ENCODE measurements around the gene CREBZF. TPM values are rescaled to one million over a fixed set of nuclear protein-coding genes. Genes with fewer than 3 reads are reported as not detected.

CREBZF gene
- total RNA-seq, 1 experiment from 2014 or later, result 54.6 TPM

DNA sequence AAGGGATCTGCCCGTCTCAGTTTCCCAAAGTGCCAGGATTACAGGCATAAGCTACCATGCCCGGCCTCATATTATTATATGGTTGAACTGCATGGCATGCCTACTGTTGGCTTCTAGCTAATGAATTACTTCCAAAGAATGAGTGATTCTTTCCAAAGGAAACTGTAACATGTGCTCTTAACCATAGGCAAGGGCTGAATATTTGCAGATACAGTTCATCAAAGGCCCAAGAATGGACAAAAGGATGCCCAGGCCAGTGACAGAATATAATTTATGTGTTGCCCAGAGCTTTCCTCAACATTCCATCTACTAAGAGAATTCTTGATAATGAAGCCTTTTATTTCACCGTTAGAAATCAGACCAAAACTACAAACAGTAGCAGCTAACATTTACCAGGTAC is 48.0 kb upstream of the CREBZF start (continued):
- no peak for TF ChIP-seq SOX15 (CRISPR knock-in tag; IDR thresholded peaks at IDR 0.05)

DNA sequence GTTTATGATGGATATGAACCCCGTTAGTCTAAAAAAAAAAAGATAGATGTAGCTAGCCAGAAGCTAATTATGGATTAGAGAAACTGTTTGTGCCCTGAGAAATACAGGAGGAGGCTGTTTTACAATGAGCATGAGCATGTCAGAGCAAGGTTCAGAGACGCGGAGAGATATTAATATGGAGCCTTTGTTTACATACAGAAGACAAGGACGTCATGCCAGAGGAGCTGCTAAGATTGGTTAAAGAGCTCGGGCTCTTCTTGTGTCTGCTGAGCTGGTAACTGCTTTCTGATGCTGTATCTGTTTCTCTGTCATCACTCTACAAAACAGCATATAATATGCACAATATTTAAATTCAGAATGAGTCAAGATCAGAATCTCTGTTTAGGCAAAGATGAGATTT is 46.0 kb upstream of the CREBZF start:
- Mint-ChIP-seq H3K9me3 (peaks cover 5% of the 10 kb centered on the region; the same call in 1 of the 2 replicates), H3K27me3 (ENCODE audit: low read depth) (no peaks in the 10 kb centered on the region), H3K4me3 (no peak overlapping the region), H3K27ac (no peak overlapping the region), H3K36me3 (no peaks in the 10 kb centered on the region), H3K4me1 (peaks cover 2% of the 10 kb centered on the region; the same call in 1 of the 2 replicates)
- TF ChIP-seq NR2C2 (CRISPR knock-in tag; IDR thresholded peaks at IDR 0.05), result no peak
- no peak for TF ChIP-seq GABPB1 (CRISPR knock-in tag; IDR thresholded peaks at IDR 0.05)
- no peak for TF ChIP-seq NFATC4 (CRISPR knock-in tag; IDR thresholded peaks at IDR 0.05)
- no peak for TF ChIP-seq ZNF232 (CRISPR knock-in tag; IDR thresholded peaks at IDR 0.05)
- TF ChIP-seq NR1H2 (CRISPR knock-in tag; IDR thresholded peaks at IDR 0.05), result no peak
- TF ChIP-seq, protein P1, sequence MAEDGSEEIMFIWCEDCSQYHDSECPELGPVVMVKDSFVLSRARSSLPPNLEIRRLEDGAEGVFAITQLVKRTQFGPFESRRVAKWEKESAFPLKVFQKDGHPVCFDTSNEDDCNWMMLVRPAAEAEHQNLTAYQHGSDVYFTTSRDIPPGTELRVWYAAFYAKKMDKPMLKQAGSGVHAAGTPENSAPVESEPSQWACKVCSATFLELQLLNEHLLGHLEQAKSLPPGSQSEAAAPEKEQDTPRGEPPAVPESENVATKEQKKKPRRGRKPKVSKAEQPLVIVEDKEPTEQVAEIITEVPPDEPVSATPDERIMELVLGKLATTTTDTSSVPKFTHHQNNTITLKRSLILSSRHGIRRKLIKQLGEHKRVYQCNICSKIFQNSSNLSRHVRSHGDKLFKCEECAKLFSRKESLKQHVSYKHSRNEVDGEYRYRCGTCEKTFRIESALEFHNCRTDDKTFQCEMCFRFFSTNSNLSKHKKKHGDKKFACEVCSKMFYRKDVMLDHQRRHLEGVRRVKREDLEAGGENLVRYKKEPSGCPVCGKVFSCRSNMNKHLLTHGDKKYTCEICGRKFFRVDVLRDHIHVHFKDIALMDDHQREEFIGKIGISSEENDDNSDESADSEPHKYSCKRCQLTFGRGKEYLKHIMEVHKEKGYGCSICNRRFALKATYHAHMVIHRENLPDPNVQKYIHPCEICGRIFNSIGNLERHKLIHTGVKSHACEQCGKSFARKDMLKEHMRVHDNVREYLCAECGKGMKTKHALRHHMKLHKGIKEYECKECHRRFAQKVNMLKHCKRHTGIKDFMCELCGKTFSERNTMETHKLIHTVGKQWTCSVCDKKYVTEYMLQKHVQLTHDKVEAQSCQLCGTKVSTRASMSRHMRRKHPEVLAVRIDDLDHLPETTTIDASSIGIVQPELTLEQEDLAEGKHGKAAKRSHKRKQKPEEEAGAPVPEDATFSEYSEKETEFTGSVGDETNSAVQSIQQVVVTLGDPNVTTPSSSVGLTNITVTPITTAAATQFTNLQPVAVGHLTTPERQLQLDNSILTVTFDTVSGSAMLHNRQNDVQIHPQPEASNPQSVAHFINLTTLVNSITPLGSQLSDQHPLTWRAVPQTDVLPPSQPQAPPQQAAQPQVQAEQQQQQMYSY (CRISPR knock-in tag; IDR thresholded peaks at IDR 0.05), result no peak
- TF ChIP-seq TCF7 (CRISPR knock-in tag; IDR thresholded peaks at IDR 0.05; ENCODE audit: low read depth), result no peak
- TF ChIP-seq, protein P2, sequence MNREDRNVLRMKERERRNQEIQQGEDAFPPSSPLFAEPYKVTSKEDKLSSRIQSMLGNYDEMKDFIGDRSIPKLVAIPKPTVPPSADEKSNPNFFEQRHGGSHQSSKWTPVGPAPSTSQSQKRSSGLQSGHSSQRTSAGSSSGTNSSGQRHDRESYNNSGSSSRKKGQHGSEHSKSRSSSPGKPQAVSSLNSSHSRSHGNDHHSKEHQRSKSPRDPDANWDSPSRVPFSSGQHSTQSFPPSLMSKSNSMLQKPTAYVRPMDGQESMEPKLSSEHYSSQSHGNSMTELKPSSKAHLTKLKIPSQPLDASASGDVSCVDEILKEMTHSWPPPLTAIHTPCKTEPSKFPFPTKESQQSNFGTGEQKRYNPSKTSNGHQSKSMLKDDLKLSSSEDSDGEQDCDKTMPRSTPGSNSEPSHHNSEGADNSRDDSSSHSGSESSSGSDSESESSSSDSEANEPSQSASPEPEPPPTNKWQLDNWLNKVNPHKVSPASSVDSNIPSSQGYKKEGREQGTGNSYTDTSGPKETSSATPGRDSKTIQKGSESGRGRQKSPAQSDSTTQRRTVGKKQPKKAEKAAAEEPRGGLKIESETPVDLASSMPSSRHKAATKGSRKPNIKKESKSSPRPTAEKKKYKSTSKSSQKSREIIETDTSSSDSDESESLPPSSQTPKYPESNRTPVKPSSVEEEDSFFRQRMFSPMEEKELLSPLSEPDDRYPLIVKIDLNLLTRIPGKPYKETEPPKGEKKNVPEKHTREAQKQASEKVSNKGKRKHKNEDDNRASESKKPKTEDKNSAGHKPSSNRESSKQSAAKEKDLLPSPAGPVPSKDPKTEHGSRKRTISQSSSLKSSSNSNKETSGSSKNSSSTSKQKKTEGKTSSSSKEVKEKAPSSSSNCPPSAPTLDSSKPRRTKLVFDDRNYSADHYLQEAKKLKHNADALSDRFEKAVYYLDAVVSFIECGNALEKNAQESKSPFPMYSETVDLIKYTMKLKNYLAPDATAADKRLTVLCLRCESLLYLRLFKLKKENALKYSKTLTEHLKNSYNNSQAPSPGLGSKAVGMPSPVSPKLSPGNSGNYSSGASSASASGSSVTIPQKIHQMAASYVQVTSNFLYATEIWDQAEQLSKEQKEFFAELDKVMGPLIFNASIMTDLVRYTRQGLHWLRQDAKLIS (CRISPR knock-in tag; IDR thresholded peaks at IDR 0.05; ENCODE audit: borderline replicate concordance), result no peak
- TF ChIP-seq NFE2L1 (CRISPR knock-in tag; IDR thresholded peaks at IDR 0.05), result no peak
- TF ChIP-seq EMX1 (CRISPR knock-in tag; IDR thresholded peaks at IDR 0.05), result no peak
- no peak for TF ChIP-seq ELF4 (CRISPR knock-in tag; IDR thresholded peaks at IDR 0.05; ENCODE audit: low read depth)
- TF ChIP-seq SMAD3 (CRISPR knock-in tag; IDR thresholded peaks at IDR 0.05; ENCODE audit: borderline replicate concordance), result no peak
- no peak for TF ChIP-seq GTF2I (CRISPR knock-in tag; conservative IDR thresholded peaks at IDR 0.05)
- no peak for TF ChIP-seq CREM (CRISPR knock-in tag; IDR thresholded peaks at IDR 0.05)
- no peak for TF ChIP-seq PRRX2 (CRISPR knock-in tag; IDR thresholded peaks at IDR 0.05)
- TF ChIP-seq ATF1 (CRISPR knock-in tag; IDR thresholded peaks at IDR 0.05), result no peak
- TF ChIP-seq, protein P3, sequence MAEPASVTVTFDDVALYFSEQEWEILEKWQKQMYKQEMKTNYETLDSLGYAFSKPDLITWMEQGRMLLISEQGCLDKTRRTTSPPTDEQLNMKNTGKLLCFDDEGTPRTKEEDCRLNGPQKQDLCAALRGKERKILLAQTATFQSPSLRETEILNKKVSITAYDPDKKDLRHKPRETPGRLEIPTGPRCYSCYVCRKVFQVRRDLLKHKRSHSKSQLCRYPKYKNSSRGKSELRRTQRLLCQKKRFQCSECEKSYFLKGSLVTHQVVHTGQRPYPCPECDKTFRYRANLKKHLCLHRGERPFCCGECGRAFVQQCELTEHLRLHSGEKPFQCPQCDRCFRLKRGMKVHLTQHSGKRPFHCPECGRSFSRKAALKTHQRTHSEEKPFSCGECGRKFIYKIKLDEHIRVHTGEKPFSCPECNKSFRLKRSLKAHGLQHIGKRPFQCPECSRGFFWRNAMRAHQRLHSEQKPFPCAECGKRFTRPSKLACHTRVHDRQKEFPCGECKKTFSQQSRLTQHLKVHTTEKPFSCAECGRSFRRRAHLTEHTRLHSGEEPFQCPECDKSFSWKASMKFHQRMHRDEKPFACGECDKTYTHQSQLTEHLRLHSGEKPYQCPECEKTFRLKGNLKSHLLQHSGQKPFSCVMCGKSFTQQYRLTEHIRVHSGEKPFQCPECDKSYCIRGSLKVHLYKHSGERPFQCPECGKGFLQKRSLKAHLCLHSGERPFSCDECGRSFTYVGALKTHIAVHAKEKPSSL (CRISPR knock-in tag; conservative IDR thresholded peaks at IDR 0.05), result no peak
- no peak for TF ChIP-seq ZNF263 (CRISPR knock-in tag; IDR thresholded peaks at IDR 0.05; ENCODE audit: low read depth)
- no peak for TF ChIP-seq ZNF219 (CRISPR knock-in tag; IDR thresholded peaks at IDR 0.05; ENCODE audit: borderline replicate concordance)
- TF ChIP-seq FOXJ3 (CRISPR knock-in tag; IDR thresholded peaks at IDR 0.05; ENCODE audit: borderline replicate concordance), result no peak
- ChIA-PET POLR2A (no interaction called here), CTCF (interaction anchor here (2.3 kb wide), 1 partner anchor 99 kb away, joined by 8 read pairs; no protein-coding TSS in a partner anchor)
- DNase-seq (ENCODE audit: low spot score) (no peak), ATAC-seq (no peak)
